Esophagus squamous epithelium (tissue), 4 donors: ENCODE data around the gene QRSL1.

Source experiments
- POLR2A ChIP-seq, 4 donors: fragments of 450-650 bp; IDR thresholded peaks; one replicate each; pipeline ENCODE4 v1.6.1; 2017; ENCODE audit warnings: antibody characterized with exemption in 4 of 4, mild to moderate bottlenecking in 4 of 4, moderate library complexity in 3 of 4
- TF ChIP-seq, protein P1 (sequence below), 6 experiments: fragments of 450-650 bp in 4 of 6; fragments of 200-600 bp in 2 of 6; sonication (generic) in 2 of 6; IDR thresholded peaks; one replicate each; pipeline ENCODE4 v1.5.1; 2016 to 2019; ENCODE audit warnings: antibody characterized with exemption in 6 of 6, mild to moderate bottlenecking in 4 of 6, moderate library complexity in 4 of 6

DNA sequence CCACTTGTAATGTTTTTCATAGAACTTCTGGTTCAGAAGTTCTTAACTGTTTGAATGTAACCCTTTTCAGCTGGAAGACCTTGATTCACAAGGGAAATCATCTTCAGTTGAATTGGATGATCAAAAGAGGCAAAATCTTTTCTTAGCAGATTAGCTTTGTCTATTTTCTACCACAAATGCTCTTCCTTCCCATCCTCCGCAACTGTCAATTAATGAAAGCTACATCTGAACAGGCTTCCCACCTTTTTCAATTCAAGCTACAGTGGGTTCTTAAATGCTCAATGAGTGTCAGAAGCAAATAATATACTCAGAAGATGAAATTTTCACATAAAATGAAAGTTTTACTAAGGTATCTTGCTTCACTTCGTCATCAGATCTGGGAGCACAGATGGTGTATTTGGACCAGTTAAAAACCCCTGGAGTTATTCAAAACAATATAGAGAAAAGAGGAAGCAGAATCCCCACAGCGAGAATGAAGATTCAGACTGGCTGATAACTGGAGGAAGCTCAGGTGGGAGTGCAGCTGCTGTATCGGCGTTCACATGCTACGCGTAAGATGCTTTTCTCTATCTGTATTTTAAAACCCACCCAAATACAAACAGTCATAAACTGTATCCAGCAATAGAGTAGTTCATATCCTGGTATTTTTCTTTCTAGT, 19.4 kb downstream of the QRSL1 start:
- TF ChIP-seq, protein P1, sequence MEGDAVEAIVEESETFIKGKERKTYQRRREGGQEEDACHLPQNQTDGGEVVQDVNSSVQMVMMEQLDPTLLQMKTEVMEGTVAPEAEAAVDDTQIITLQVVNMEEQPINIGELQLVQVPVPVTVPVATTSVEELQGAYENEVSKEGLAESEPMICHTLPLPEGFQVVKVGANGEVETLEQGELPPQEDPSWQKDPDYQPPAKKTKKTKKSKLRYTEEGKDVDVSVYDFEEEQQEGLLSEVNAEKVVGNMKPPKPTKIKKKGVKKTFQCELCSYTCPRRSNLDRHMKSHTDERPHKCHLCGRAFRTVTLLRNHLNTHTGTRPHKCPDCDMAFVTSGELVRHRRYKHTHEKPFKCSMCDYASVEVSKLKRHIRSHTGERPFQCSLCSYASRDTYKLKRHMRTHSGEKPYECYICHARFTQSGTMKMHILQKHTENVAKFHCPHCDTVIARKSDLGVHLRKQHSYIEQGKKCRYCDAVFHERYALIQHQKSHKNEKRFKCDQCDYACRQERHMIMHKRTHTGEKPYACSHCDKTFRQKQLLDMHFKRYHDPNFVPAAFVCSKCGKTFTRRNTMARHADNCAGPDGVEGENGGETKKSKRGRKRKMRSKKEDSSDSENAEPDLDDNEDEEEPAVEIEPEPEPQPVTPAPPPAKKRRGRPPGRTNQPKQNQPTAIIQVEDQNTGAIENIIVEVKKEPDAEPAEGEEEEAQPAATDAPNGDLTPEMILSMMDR (IDR thresholded peaks at IDR 0.05), result no peak
- no peak for TF ChIP-seq POLR2A (IDR thresholded peaks at IDR 0.05)
